AG20443 (cell line): ENCODE data around the gene IRX2.

Experiments used
- DNase-seq: peaks from one replicate; pipeline ENCODE4 v3.0.0; 2012; ENCODE audit warnings: low spot score, mixed read lengths

The IRX2 gene

GRCh38 chr5:2756211-2757152, 5.0 kb upstream of the IRX2 start:
- peak; percentile 89 for DNase-seq

GRCh38 chr5:2755681-2756171, 4.2 kb upstream of the IRX2 start:
- DNase-seq, result no peak

GRCh38 chr5:2755076-2755680, 3.7 kb upstream of the IRX2 start:
- DNase-seq, result peak; percentile 55

GRCh38 chr5:2754581-2755075, 3.2 kb upstream of the IRX2 start:
- DNase-seq, result no peak

GRCh38 chr5:2753452-2754420, 2.3 kb upstream of the IRX2 start:
- DNase-seq, result no peak

GRCh38 chr5:2752821-2753439, 1.5 kb upstream of the IRX2 start:
- peak; percentile 45 for DNase-seq

GRCh38 chr5:2752059-2752820, 763 bp upstream of the IRX2 start:
- DNase-seq, result peak; percentile 83

- no peak for DNase-seq
These were observed 566 bp downstream of the IRX2 start for GRCh38 chr5:2750758-2751464.

GRCh38 chr5:2750026-2750757, 1.3 kb downstream of the IRX2 start:
- DNase-seq, result no peak

- DNase-seq, result no peak
These were observed 1.9 kb downstream of the IRX2 start for GRCh38 chr5:2749514-2750025.

GRCh38 chr5:2748861-2749513, 2.5 kb downstream of the IRX2 start:
- no peak for DNase-seq

- DNase-seq, result no peak
These were observed 3.2 kb downstream of the IRX2 start for GRCh38 chr5:2748179-2748860.

- DNase-seq, result no peak
These were observed 3.9 kb downstream of the IRX2 start for GRCh38 chr5:2747363-2748162.

GRCh38 chr5:2746561-2747032, 4.9 kb downstream of the IRX2 start:
- no peak for DNase-seq

GRCh38 chr5:2744485-2744884, 7.0 kb downstream of the IRX2 start:
- no peak for DNase-seq

- DNase-seq, result no peak
These were observed 8.4 kb downstream of the IRX2 start for GRCh38 chr5:2742921-2743679.
